ENCODE data around the gene GJB5. TPM values are rescaled to one million over a fixed set of nuclear protein-coding genes. Genes with fewer than 3 reads are reported as not detected.
A peak's percentile ranks its signal among the peaks of the same experiment; 100 is the strongest.

The GJB5 gene
- total RNA-seq, 1 experiment from 2014 or later, result 18.1 TPM

- Histone ChIP-seq H3K27ac (no peak overlapping the region), H3K36me3 (ENCODE audit: low read depth) (no peaks in the 10 kb centered on the region), H3K4me2 (no peak overlapping the region), H3K9me2 (ENCODE audit: insufficient read depth) (no peaks in the 10 kb centered on the region), H3K4me3 (no peak overlapping the region), H3K4me1 (replicated peaks; ENCODE audit: insufficient read depth) (peaks cover 24% of the 10 kb centered on the region), H3K79me2 (ENCODE audit: low read depth) (no peaks in the 10 kb centered on the region), H3K27me3 (ENCODE audit: insufficient read depth, low read depth) (no peaks in the 10 kb centered on the region), H4K20me1 (ENCODE audit: insufficient read depth) (no peaks in the 10 kb centered on the region), H3K9me3 (ENCODE audit: insufficient read depth, low read depth) (no peaks in the 10 kb centered on the region; the same call in 1 of the 2 replicates), H3F3A (ENCODE audit: insufficient read depth, low read depth) (peaks cover 10% of the 10 kb centered on the region; the same call in 1 of the 2 replicates), H2AFZ (no peak overlapping the region)
- no peak for DNase-seq
- POLR2A ChIA-PET (ENCODE audit: unreplicated experiment), result no interaction called here
- TF ChIP-seq EZH2 (IDR thresholded peaks at IDR 0.05; ENCODE audit: low read depth), result no peak
- TF ChIP-seq CTCF (conservative IDR thresholded peaks at IDR 0.05), result no peak
- CTCF ChIA-PET, result no interaction called here
- intact Hi-C loops (cut with micrococcal nuclease; ENCODE audit: unreplicated experiment), result no loop called here
- BruUV-seq (replicated peaks), result no TSS peak
These were observed 4.9 kb upstream of the GJB5 start for GRCh38 chr1:34749992-34750391.

- H4K20me1 ChIP-seq (ENCODE audit: insufficient read depth), result no peaks in the 10 kb centered on the region
- H3K4me1 ChIP-seq (replicated peaks; ENCODE audit: insufficient read depth), result peaks cover 29% of the 10 kb centered on the region
- POLR2A ChIA-PET (ENCODE audit: unreplicated experiment), result no interaction called here
- no peaks in the 10 kb centered on the region for H3K79me2 ChIP-seq (ENCODE audit: low read depth)
- H3K9me2 ChIP-seq (ENCODE audit: insufficient read depth), result no peaks in the 10 kb centered on the region
- no peaks in the 10 kb centered on the region; the same call in 1 of the 2 replicates for H3K9me3 ChIP-seq (ENCODE audit: insufficient read depth, low read depth)
- no peak overlapping the region for H3K27ac ChIP-seq
- H3K27me3 ChIP-seq (ENCODE audit: insufficient read depth, low read depth), result no peaks in the 10 kb centered on the region
- CTCF ChIA-PET, result no interaction called here
- BruUV-seq (replicated peaks), result no TSS peak
- no peak for DNase-seq
- H3K36me3 ChIP-seq (ENCODE audit: low read depth), result no peaks in the 10 kb centered on the region
- no peak overlapping the region for H3K4me2 ChIP-seq
- intact Hi-C loops (cut with micrococcal nuclease; ENCODE audit: unreplicated experiment), result no loop called here
- H2AFZ ChIP-seq, result no peak overlapping the region
- no peak overlapping the region for H3K4me3 ChIP-seq
- H3F3A ChIP-seq (ENCODE audit: insufficient read depth, low read depth), result peaks cover 11% of the 10 kb centered on the region; the same call in 1 of the 2 replicates
- TF ChIP-seq CTCF (conservative IDR thresholded peaks at IDR 0.05), result no peak
- TF ChIP-seq EZH2 (IDR thresholded peaks at IDR 0.05; ENCODE audit: low read depth), result no peak
These were observed 4.2 kb upstream of the GJB5 start for GRCh38 chr1:34750610-34751009.

- POLR2A ChIA-PET (ENCODE audit: unreplicated experiment), result no interaction called here
These were observed 1.7 kb upstream of the GJB5 start for GRCh38 chr1:34753163-34753562.

More at GRCh38 chr1:34753163-34753562, 1.7 kb upstream of the GJB5 start:
- Histone ChIP-seq H2AFZ (no peak overlapping the region), H3K27me3 (ENCODE audit: insufficient read depth, low read depth) (no peaks in the 10 kb centered on the region), H3K27ac (no peak overlapping the region), H3K4me3 (no peak overlapping the region), H3K4me1 (replicated peaks; ENCODE audit: insufficient read depth) (peaks cover 44% of the 10 kb centered on the region), H3K9me2 (ENCODE audit: insufficient read depth) (no peaks in the 10 kb centered on the region), H3K4me2 (peak overlapping the region; percentile 84), H3K36me3 (ENCODE audit: low read depth) (no peaks in the 10 kb centered on the region), H4K20me1 (ENCODE audit: insufficient read depth) (no peaks in the 10 kb centered on the region), H3F3A (ENCODE audit: insufficient read depth, low read depth) (peaks cover 11% of the 10 kb centered on the region; the same call in 1 of the 2 replicates), H3K9me3 (ENCODE audit: insufficient read depth, low read depth) (no peaks in the 10 kb centered on the region; the same call in 1 of the 2 replicates), H3K79me2 (ENCODE audit: low read depth) (peaks cover 13% of the 10 kb centered on the region; the same call in 1 of the 2 replicates)
- peak in 1 of 2 experiments; percentile 70 for DNase-seq
- intact Hi-C loops (cut with micrococcal nuclease; ENCODE audit: unreplicated experiment), result no loop called here
- CTCF ChIA-PET, result no interaction called here
- TF ChIP-seq CTCF (conservative IDR thresholded peaks at IDR 0.05) (no peak), EZH2 (IDR thresholded peaks at IDR 0.05; ENCODE audit: low read depth) (no peak)
- BruUV-seq (replicated peaks), result no TSS peak
